Psoas muscle (tissue), 8 donors: ENCODE data around the gene ZDHHC11B. TPM values are rescaled to one million over a fixed set of nuclear protein-coding genes. Genes with fewer than 3 reads are reported as not detected.
"Not testable (repeated sequence)": the region's sequence is repeated elsewhere in the genome, so short reads cannot be mapped to it uniquely, and the experiment has no call there.

Source experiments
- ATAC-seq, 4 donors: fragments of 200-7000 bp; cut with Tn5 transposase; one replicate each; pipeline ENCODE4 v1.9.1; 2020; ENCODE audit warnings: moderate library complexity in 3 of 4, mild to moderate bottlenecking in 2 of 4
- DNase-seq, 2 donors: peaks; one replicate each; pipeline ENCODE4 v3.0.0-alpha.2; 2020
- H3K27ac ChIP-seq: fragments of 200-600 bp; one replicate; pipeline ENCODE4 v1.8.0; 2022
- H3K27me3 ChIP-seq, 3 donors: fragments of 200-600 bp in 1 of 3; one replicate each; pipeline versions ENCODE4 v1.6.1 to v1.8.0; 2013 to 2022; ENCODE audit warnings: low read length in 2 of 3, mild to moderate bottlenecking in 2 of 3, moderate library complexity in 1 of 3; ENCODE audit not compliant: insufficient read depth in 3 of 3
- H3K36me3 ChIP-seq, 2 donors: fragments of 200-600 bp in 1 of 2; one replicate each; pipeline versions ENCODE4 v1.6.1 to v1.8.0; 2013 to 2022; ENCODE audit warnings: low read depth in 1 of 2, mild to moderate bottlenecking in 1 of 2, moderate library complexity in 1 of 2; ENCODE audit not compliant: insufficient read depth in 1 of 2
- H3K4me1 ChIP-seq: fragments of 200-600 bp; one replicate; pipeline ENCODE4 v1.8.0; 2022
- H3K4me3 ChIP-seq: fragments of 200-600 bp; one replicate; pipeline ENCODE4 v1.8.0; 2022; ENCODE audit warnings: mild to moderate bottlenecking
- H3K9me3 ChIP-seq: fragments of 200-600 bp; one replicate; pipeline ENCODE4 v1.8.0; 2022
- WGBS, 3 donors: extraction: QIAGEN DNeasy Blood & Tissue Kit; methylation state at CpG; one replicate each; pipeline versions ENCODE4 v1.1.6 to v1.1.7; 2013; 5-methylcytosine and 5-hydroxymethylcytosine counted together
- intact Hi-C, 2 donors: fragments of 100-400 bp; cut with DNase I; formaldehyde crosslinking; loops; one replicate each; pipeline versions ENCODE4 v1.11.0 to v1.14.2; 2022
- long read RNA-seq, 2 donors: library from polyadenylated mRNA; unstranded; transcript quantifications; one replicate each; pipeline ENCODE4 v2.0.0, GENCODE V29; 2021
- polyA plus RNA-seq, 3 donors: library from polyadenylated mRNA; stranded (reverse); fragments of 200-250 nt; gene quantifications; one replicate each; pipeline ENCODE4 v1.2.3, GENCODE V29; 2013
- total RNA-seq, 4 donors: library from RNA; stranded (reverse); fragmentation: NEBNext Ultra II Directional in 2 of 4; extraction: Animal tissue kit (Norgen Biotek cat#: 25700) in 2 of 4; gene quantifications; one replicate each; pipeline versions ENCODE4 v1.2.1 to v1.2.4, GENCODE V29; 2021 to 2023
- TF ChIP-seq, protein P1 (sequence below): fragments of 200-600 bp; IDR thresholded peaks from one replicate; pipeline ENCODE4 v1.8.0; 2022; ENCODE audit warnings: antibody characterized with exemption
- donor health status: healthy with polysubstance abuse.
- donor health status: DM: no; HTN: no; CAD: no; lungs with moderate emphysema.
- donor health status: Bipolar disorder and iron deficiency.
- donor health status: healthy.
- donor health status: DM: yes; HTN: yes; CAD: no.
- donor health status: DM: no; HTN: no; CAD: no.
- donor health status: DM: no; HTN: no; CAD: no.
- donor health status: DM: yes; HTN: yes; CAD: no.

Gene ZDHHC11B, protein sequence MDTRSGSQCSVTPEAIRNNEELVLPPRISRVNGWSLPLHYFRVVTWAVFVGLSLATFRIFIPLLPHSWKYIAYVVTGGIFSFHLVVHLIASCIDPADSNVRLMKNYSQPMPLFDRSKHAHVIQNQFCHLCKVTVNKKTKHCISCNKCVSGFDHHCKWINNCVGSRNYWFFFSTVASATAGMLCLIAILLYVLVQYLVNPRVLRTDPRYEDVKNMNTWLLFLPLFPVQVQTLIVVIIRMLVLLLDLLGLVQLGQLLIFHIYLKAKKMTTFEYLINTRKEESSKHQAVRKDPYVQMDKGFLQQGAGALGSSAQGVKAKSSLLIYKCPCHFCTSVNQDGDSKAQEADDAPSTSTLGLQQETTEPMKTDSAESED
- 1 to 10 TPM in 3 of 4 donors, under 1 TPM in 1; 0.99 to 7.4 (median 2.8) TPM for total RNA-seq
- polyA plus RNA-seq: 1 to 10 TPM in 1 of 3 donors, under 1 TPM in 2; 0.38 to 1.3 (median 0.55) TPM
- long read RNA-seq, donor 1, partial matches to known transcripts: 0 of 1 reads
- long read RNA-seq, donor 1, other reads (novel, unspliced or antisense): 1 of 1 reads
- long read RNA-seq, donor 2, partial matches to known transcripts: 0 of 2 reads
- long read RNA-seq, donor 2, other reads (novel, unspliced or antisense): 1 of 2 reads

DNA sequence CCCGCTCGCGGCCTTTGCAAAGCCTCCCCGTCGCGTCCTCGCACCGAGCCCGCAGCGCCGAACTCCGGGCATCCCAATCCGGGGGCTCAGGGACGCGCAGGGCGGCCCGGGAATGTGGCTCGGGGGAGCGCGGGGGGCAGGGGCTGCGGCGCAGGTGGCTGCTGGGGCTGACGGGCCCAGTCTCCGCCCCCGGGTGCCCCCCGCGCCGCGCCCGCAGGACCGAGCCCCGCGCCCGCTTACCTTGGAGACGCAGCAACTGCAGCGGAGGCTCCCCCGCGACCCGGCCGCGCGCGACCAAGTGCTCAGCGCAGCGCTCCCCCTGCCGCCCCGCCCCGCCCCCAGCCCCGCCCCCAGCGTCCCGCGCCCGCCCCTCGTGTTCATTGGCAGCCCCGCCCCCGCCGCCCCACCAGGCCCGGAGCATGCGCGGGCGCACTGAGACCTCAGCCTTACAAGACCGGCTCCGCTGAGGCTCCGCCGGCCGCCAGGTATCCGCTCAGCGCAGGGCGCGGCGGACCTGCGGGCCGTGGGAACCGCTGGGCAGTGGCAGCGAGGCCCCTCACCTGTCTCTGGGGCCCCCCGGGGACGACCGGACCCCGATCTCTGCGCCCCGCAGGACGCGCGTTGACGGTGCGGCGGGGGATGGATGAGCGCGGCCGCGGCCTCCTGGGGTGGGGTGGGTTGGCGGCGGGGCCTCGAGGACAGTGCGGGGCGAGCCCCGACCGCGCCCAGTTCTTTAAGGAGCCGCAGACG lies at the start of gene ZDHHC11B:
Gene ZDHHC11B (minus strand): TSS at position 302 of the 750 bp plus-strand sequence. CDS start 17,810 bp downstream, outside the sequence.
- peak within 1 kb of the TSS; percentile 68 for H3K27ac ChIP-seq
- H3K4me3 ChIP-seq: peak within 1 kb of the TSS; percentile 76
- WGBS, 3 donors: 0 to 1% (median 0%) methylated on average over 47 to 79 of the region's 101 CpGs
- H3K4me1 ChIP-seq, H3K36me3 ChIP-seq, H3K9me3 ChIP-seq, H3K27me3 ChIP-seq, intact Hi-C loops: not testable (repeated sequence)
- DNase-seq (peak; percentile 93 to 94), ATAC-seq (peak; percentile 68 to 81 (median 80))

DNA sequence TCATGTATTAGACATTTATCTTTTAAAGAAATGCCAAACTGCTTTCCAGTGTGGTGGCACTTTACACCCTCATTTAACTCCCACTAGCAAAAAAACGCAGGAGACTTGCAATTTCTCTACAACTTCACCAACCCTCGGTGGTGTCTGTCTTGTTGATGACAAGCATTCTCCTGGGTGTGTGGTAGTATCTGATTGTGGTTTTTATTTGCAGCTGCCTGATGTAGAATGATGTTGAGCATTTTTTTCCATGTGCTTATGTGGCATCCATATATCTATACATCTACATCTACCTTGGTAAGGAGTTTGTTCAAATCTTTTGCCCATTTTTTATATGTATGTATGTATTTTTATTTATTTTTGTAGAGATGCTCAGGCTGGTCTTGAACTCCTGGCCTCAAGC lies 49.5 kb upstream of the ZDHHC11B start:
- H3K9me3 ChIP-seq, H3K36me3 ChIP-seq, H3K27me3 ChIP-seq, H3K4me1 ChIP-seq, H3K27ac ChIP-seq, H3K4me3 ChIP-seq, ATAC-seq, DNase-seq, intact Hi-C loops: not testable (repeated sequence)
- 73 to 83% (median 82%) methylated on average over 2 of the region's 2 CpGs for WGBS, 3 donors

DNA sequence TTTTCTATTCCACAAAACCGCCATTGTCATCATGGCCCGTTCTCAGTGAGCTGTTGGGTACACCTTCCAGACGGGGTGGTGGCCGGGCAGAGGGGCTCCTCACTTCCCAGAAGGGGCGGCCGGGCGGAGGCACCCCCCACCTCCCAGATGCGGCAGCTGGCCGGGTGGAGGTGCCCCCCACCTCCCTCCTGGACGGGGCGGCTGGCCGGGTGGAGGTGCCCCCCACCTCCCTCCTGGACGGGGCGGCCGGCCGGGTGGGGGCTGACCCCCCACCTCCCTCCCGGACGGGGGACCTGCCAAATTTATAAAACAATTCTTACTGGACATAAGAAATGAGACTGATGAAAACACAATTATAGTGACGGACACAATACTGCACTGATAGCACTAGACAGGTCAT lies 43.7 kb upstream of the ZDHHC11B start:
- intact Hi-C loops, DNase-seq: not testable (repeated sequence)
- WGBS, 3 donors: 91 to 96% (median 96%) methylated on average over 17 of the region's 19 CpGs

DNA sequence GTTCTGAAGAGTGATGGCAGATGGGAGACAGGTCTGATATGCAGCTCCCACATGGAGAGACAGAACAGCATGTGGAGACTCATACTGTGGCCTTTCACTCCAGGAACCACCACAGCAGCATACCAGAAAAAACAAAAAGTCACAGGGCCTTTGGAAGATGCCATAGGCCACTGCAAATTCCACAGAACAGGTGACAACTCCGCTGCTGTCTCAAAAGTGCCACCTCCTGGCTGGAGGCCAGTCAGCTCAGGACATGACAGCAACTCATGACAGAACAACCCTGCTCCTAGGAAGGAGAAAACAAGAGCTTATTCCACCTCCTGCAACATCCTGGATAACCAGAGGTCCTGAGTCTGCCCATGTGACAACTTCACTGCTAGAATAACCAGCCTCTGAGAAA lies 41.0 kb upstream of the ZDHHC11B start:
- H3K36me3 ChIP-seq, H3K9me3 ChIP-seq, intact Hi-C loops, H3K4me1 ChIP-seq, H3K4me3 ChIP-seq, DNase-seq, H3K27me3 ChIP-seq, H3K27ac ChIP-seq: not testable (repeated sequence)
- WGBS, 3 donors: 0 to 54% (median 33%) methylated on average over 1 of the region's 1 CpG
- ATAC-seq: peak in 1 of 4 donors; percentile 19

More for the DNA sequence above, 43.7 kb upstream of the ZDHHC11B start:
- H3K36me3 ChIP-seq, H3K27me3 ChIP-seq, H3K4me1 ChIP-seq, H3K9me3 ChIP-seq, ATAC-seq, H3K4me3 ChIP-seq, H3K27ac ChIP-seq: not testable (repeated sequence)

DNA sequence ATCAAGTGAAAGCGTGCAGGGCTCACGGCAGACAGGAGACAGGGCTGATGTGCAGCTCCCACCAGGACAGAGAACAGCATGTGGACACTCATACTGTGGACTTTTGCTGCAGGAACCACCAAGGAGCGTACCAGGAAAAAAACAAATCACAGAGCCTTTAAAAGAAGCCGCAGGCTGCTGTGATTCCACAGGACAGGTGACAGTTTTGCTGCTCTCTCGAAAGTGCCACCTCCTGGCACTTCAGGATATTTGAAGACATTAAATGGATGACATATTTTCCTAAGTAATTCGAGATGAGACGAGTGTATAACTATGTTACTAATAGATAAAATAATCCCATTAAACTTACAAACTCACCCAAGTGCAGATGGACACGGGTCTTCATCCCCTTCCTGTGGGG lies 37.0 kb upstream of the ZDHHC11B start:
- TF ChIP-seq, protein P1, sequence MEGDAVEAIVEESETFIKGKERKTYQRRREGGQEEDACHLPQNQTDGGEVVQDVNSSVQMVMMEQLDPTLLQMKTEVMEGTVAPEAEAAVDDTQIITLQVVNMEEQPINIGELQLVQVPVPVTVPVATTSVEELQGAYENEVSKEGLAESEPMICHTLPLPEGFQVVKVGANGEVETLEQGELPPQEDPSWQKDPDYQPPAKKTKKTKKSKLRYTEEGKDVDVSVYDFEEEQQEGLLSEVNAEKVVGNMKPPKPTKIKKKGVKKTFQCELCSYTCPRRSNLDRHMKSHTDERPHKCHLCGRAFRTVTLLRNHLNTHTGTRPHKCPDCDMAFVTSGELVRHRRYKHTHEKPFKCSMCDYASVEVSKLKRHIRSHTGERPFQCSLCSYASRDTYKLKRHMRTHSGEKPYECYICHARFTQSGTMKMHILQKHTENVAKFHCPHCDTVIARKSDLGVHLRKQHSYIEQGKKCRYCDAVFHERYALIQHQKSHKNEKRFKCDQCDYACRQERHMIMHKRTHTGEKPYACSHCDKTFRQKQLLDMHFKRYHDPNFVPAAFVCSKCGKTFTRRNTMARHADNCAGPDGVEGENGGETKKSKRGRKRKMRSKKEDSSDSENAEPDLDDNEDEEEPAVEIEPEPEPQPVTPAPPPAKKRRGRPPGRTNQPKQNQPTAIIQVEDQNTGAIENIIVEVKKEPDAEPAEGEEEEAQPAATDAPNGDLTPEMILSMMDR: no peak
- ATAC-seq: no peak

DNA sequence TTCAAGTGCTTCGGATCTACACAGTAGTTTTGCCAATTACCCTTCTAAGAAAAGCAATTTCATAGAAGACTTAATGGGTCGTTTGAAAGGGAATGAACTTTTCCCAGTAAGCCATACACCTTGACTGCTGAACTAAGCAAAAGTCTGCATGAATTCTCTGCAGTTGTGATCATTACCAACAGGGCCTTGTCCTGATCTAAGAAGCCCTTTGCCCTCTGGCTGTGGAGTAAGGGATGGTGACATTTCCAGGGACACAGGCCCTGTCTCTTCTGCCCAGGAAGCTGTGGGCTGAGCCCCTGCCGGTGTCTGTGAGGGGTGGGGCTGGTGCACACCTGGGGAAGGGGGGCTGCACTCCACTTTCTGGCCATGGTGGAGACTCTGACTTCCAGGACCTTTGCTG lies 35.7 kb upstream of the ZDHHC11B start:
- Histone ChIP-seq H3K27ac (no peak overlapping the region), H3K27me3 (no peaks in the 10 kb centered on the region), H3K4me3 (no peak overlapping the region), H3K9me3 (peaks cover 3% of the 10 kb centered on the region), H3K36me3 (peaks cover 0 to 9% of the 10 kb centered on the region in 2 donors), H3K4me1 (no peaks in the 10 kb centered on the region)
- no peak for ATAC-seq
- no peak for DNase-seq
- intact Hi-C loops: no loop called here
- WGBS, 3 donors: 76% methylated on average over 3 of the region's 3 CpGs; no CpG with 5 or more reads in 1 of the 3 donors
- TF ChIP-seq, protein P1: no peak

More for the DNA sequence above, 37.0 kb upstream of the ZDHHC11B start:
- Histone ChIP-seq H3K9me3 (no peaks in the 10 kb centered on the region), H3K4me3 (no peak overlapping the region), H3K27me3 (no peaks in the 10 kb centered on the region), H3K4me1 (no peaks in the 10 kb centered on the region), H3K36me3 (peaks cover 0 to 6% of the 10 kb centered on the region in 2 donors), H3K27ac (no peak overlapping the region)
- DNase-seq: no peak
- WGBS, 3 donors: 60 to 75% methylated on average over 8 of the region's 8 CpGs; no CpG with 5 or more reads in 1 of the 3 donors
- intact Hi-C loops: no loop called here
